Right hindlimb (tissue), 1 donor: ENCODE measurements around the gene SOX10.
"Not testable (repeated sequence)": the region's sequence is repeated elsewhere in the genome, so short reads cannot be mapped to it uniquely, and the experiment has no call there.

ENCODE experiments used
- DNase-seq: peaks from one replicate; pipeline ENCODE4 v3.0.0-alpha.2; 2018

The SOX10 gene

DNA sequence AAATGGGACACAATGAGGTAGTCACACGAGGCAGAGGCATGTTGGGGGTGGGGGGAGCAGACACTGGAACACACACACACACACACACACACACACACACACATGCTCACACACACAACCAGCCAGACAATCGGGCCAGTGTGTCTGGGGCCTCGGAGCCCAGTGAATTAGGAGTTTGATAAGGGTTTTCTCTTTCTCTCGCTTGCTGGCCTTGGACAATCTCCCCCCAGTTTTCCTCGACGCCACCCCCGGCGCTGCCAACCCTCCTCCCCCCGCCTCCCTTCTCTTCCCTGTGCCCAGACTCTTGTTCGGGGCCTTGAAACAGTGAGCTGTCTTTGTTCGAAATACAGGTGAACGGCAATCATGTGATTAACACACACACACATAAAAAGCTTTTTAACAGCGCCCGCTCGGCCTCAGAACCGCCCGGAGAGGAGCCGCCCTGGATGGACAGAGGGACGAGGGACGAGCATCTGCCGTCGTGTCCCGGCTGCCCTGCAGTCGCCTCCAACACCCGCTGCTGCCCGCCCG, 1.5 kb upstream of the SOX10 start:
- DNase-seq = no peak

- DNase-seq = no peak
Measured at GRCh38 chr22:37985050-37985585, 763 bp upstream of the SOX10 start.

DNA sequence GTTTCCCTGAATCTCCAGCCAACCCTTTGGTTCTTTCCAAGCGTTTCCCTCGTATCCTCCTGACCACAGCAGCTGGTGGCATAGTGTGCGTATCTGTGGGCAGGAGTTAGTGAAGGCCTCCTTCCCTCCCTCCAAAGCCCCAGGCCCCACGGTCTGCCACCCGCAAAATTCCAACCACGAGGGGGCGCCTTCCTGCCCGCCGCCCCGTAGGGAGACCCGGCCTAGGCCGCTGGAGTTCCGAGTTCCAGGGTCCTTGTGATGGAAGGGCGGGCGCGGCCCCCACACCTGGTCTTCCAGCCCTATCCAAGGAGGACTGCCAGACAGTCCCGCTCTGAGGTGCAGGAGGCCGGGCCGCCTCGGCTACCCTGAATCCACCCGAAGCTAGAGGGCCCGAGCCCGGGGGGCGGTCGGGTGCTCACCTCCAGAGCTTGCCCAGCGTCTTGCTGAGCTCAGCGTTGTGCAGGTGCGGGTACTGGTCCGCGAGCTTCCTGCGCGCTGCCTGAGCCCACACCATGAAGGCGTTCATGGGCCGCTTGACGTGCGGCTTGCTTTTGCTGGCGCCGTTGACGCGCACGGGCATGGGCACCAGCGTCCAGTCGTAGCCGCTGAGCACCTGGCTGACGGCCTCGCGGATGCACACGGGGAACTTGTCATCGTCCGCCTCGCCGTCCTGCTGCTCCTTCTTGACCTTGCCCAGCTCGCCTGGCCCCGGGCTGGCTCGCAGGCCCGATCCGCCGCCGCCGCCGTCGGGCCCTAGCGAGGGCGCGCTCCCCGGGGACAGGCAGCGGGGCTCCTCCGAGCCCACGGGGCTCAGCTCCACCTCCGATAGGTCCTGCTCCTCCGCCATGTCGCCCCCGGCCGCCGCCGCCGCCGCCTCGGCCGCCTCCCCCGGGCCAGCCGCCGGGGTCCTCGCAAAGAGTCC, 1.2 kb downstream of the SOX10 start:
- no peak for DNase-seq

- no peak for DNase-seq
Measured at GRCh38 chr22:37982151-37982785, 2.1 kb downstream of the SOX10 start.

GRCh38 chr22:37981282-37982011, 2.9 kb downstream of the SOX10 start:
- no peak for DNase-seq

GRCh38 chr22:37979782-37980181, 4.6 kb downstream of the SOX10 start:
- no peak for DNase-seq

DNA sequence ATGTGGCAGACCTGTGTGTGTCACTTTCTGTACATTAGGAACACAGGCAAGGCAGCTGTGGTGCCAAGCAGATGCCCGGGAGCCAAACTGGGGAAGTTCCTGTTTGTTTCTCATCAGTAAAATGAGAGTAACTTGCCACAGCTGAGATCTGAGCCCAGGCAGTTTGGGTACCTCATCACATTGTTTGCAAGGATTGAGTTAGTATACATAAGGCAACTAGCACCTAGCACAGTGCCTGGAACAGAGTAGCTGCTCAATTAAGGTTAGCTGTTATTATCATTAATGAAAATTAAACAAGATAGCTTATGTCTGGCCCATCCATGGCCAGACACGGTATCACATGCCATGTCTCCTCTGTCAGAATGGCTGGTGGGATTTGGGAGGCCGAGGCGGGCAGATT, 7.8 kb downstream of the SOX10 start:
- no peak for DNase-seq

DNA sequence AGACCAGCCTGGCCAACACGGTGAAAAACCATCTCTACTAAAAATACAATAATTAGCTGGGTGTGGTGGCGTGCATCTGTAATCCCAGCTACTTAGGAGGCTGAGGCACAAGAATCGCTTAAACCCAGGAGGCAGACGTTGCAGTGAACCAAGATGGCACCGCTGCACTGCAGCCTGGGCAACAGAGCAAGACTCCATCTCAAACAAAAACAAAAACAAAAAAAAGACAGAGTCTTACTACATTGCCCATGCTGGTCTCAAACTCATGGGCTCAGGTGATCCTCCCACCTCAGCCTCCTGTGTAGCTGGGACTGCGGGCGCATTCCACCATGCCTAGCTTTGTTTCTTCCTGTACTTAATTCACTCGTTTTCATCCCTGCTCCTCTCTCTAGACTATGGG, 8.3 kb downstream of the SOX10 start:
- not testable (repeated sequence) for DNase-seq

DNA sequence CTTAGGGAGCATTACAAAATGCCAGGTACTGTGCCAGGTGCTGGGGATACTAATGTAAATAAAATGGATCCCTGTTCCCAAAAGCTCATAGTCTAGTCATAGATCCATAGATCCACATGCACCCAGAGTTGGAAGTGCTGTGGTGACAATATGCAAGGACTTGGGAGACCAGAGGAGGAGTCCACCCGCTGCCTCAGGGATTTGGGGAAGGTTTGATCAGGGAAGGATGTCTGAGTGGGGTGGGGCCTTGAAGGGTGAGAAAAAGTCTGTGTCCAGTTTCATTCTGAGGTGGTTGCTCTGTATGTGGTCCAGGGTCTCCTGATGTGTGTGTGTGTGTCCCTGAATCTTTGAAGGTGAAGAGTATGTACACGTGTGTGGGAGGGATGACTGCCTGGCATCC, 9.2 kb downstream of the SOX10 start:
- no peak for DNase-seq

GRCh38 chr22:37973271-37974170, 10.8 kb downstream of the SOX10 start:
- no peak for DNase-seq

DNA sequence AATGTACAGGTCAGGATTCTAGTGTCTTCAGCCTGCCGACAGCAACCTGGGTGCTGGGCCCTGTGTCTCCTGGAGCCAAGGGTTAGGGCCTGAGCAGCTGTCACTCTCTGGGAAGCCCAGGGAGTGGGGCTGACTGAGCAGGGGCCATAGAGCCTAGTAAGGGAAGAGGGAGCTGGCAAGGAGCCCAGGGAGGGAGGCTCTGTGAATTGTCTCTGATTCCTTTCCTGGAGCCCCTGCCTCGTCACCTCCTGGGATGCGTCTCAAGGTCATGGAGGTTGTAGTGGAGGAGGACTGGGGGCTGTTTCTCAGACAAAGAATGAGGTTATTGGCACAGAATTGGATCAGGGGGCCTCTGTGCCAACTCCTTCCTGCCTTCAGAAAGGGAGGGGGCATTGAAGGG, 11.8 kb downstream of the SOX10 start:
- DNase-seq = peak; percentile 53

DNA sequence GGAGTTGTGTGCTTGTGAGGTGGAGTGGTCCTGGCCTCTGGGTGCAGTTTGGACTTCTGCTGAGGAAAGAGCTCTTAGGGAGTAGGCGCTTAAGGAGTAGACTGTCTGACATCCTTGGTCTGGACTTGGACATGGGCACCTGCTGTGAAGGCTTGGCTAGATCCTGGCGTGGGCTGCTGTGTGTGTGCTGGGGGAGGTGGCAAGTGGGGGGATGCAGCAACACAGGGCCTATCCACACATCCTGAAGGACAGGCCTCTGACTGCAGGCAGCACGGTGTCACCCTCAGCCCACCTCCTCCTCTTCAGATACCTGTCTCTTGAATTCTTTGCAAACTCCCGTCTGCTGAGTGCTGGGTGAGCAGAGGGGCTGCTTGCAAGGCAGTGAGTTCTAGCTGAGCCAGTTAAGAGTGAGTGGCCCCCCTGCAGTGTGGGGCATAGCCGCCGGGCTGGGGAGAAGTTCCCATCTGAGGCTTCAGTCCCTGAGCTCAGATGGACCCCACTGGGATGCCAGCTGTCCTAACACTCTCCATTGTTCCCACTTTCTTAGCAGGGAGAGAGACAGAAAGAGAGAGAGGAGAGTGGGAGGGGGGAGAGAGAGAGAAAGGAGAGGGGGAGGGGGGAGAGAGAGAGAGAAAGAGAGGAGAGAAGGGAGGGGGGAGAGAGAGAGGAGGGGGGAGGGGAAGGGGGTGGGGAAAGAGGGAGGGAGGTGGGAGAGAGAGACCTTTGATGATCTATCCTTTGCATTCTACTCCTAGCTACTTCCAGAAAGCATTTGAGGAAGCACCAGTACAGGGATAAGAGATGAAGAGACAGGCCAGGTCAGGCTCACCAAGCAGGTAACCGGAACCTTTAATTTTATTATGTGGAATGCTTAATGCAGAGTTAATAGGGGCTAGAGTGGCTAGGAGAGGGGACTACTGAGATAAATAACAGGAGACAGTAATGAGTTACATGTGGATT, 12.6 kb downstream of the SOX10 start:
- DNase-seq = no peak

GRCh38 chr22:37970864-37971263, 13.5 kb downstream of the SOX10 start:
- DNase-seq = no peak

- no peak for DNase-seq
Measured at GRCh38 chr22:37968452-37969251, 15.7 kb downstream of the SOX10 start.

- no peak for DNase-seq
Measured at GRCh38 chr22:37967637-37968451, 16.5 kb downstream of the SOX10 start.

GRCh38 chr22:37967147-37967546, 17.2 kb downstream of the SOX10 start:
- DNase-seq = no peak

DNA sequence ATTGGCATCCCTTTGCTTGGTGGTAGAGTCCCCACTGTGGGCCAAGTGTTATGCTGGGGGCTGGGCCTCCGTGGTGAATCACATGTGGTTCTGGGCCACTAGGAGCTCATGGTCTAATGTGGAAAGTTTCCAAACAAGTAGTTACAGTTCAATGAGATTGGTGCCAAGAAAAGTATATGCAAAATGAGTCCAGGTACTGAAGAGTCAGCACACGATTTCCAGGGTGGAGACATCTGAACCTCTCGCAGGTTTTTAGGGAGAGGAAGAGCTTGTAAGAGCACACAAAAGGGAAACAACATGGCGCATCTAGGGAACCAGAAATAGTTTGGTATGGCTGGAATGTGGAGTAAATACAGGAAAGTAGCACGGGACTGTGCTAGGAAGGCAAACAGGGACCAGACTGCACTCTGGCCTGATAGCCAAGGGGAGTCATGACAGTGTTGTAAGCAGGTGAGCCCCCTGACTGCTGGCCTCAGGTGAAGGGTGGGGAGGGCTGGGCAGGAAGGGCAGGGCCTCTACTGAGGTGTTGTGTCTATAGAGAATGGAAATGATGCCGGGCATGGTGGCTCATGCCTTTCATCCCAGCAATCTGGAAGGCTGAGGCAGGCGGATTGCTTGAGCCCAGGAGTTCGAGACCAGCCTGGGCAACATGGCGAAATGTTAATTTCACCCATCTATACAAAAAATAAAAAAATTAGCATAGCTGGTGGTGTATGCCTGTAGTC, 18.3 kb downstream of the SOX10 start:
- no peak for DNase-seq

DNA sequence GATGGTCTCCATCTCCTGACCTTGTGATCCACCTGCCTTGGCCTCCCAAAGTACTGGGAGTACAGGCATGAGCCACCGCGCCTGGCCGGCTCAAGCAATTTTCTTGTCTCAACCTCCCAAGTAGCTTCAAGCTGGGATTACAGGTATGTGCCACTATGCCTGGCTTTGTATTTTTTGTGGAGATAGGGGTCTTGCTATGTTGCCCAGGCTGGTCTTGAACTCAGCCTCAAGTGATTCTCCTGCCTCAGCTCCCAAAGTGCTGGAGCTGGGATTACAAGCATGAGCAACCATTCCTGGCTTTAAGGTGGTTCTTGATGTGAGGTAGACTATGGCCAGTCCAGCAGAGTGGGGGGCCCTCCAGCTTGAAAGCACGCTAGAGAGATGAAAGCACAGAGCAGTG, 23.3 kb downstream of the SOX10 start:
- DNase-seq = no peak
